K562 (cell line): Measurements from ENCODE around the gene COL11A2. TPM values are rescaled to one million over a fixed set of nuclear protein-coding genes. Genes with fewer than 3 reads are reported as not detected.
A peak's percentile ranks its signal among the peaks of the same experiment; 100 is the strongest.

Source experiments
- ATAC-seq: fragments of 200-7000 bp; cut with Tn5 transposase; 3 replicates; pipeline ENCODE4 v1.9.1; 2020; ENCODE audit warnings: moderate library complexity
- BruUV-seq: library from RNA; stranded (reverse); fragments of 400-500 nt; replicated peaks from 2 replicates; lab custom pipeline; 2021; lab: Mats Ljungman, UMichigan
- CTCF ChIA-PET: fragments of 300-600 bp; formaldehyde crosslinking; extraction: SDS; loops from one replicate; lab custom pipeline; 2021; ENCODE audit warnings: low intra/inter-chr PET ratio; lab: Yijun Ruan, JAX
- POLR2A ChIA-PET: fragments of 300-600, 350-650 bp; sonication (Branson Sonifier 250); formaldehyde crosslinking; extraction: SDS; loops from one replicate; lab custom pipeline; 2021; ENCODE audit warnings: antibody characterized with exemption, inconsistent platforms; lab: Yijun Ruan, JAX
- DNase-seq, 4 experiments: peaks; one replicate each; pipeline versions ENCODE4 v3.0.0 to v3.0.0-alpha.2; 2011 to 2018; ENCODE audit warnings: low spot score in 3 of 4, mixed read lengths in 3 of 4; ENCODE audit errors: extremely low read depth in 1 of 4
- FAIRE-seq: peaks from 2 replicates; lab custom pipeline; 2011; peaks lifted over from hg19 to GRCh38; lab: Jason Lieb, UNC
- H2AFZ ChIP-seq: 2 replicates; pipeline ENCODE4 v1.6.0; 2011; ENCODE audit warnings: low read depth, low read length, control low read depth, inconsistent platforms
- H3K27ac ChIP-seq: fragments of 200-600 bp; 3 replicates; pipeline ENCODE4 v1.8.0; 2011; ENCODE audit warnings: low read depth, mild to moderate bottlenecking, control low read depth, inconsistent platforms, low read length, moderate library complexity, mixed read lengths; ENCODE audit errors: extremely low read depth
- H3K27me3 ChIP-seq, 2 experiments: fragments of 300-600 bp in 1 of 2; 2 replicates in 1 of 2; 3 replicates in 1 of 2; pipeline versions ENCODE4 v1.6.0 to v1.8.0; 2011; ENCODE audit warnings: inconsistent platforms in 2 of 2, low read length in 2 of 2, mild to moderate bottlenecking in 1 of 2, mixed read lengths in 1 of 2, moderate library complexity in 1 of 2; ENCODE audit not compliant: control insufficient read depth in 2 of 2, insufficient read depth in 2 of 2
- H3K36me3 ChIP-seq: fragments of 300-600 bp; 3 replicates; pipeline ENCODE4 v1.8.0; 2011; ENCODE audit warnings: mild to moderate bottlenecking, low read length, inconsistent platforms; ENCODE audit not compliant: control insufficient read depth, insufficient read depth
- H3K4me1 ChIP-seq, 2 experiments: fragments of 200-600 bp in 1 of 2; replicated peaks in 1 of 2; 2 replicates in 1 of 2; 3 replicates in 1 of 2; pipeline versions ENCODE4 v1.5.1 to v1.8.0; 2011; ENCODE audit warnings: inconsistent platforms in 2 of 2, low read length in 2 of 2, mild to moderate bottlenecking in 1 of 2, mixed read lengths in 1 of 2, moderate library complexity in 1 of 2; ENCODE audit not compliant: control insufficient read depth in 2 of 2, insufficient read depth in 2 of 2
- H3K4me2 ChIP-seq: 2 replicates; pipeline ENCODE4 v1.6.1; 2011; ENCODE audit warnings: low read length, control low read depth, inconsistent platforms, mixed read lengths; ENCODE audit not compliant: insufficient read depth
- H3K4me3 ChIP-seq: fragments of 200-600 bp; sonication (generic), shearing (Covaris generic); 2 replicates; pipeline ENCODE4 v1.5.1; 2016; ENCODE audit warnings: control low read depth, inconsistent platforms
- H3K79me2 ChIP-seq: fragments of 200-600 bp; 3 replicates; pipeline ENCODE4 v1.8.0; 2011; ENCODE audit warnings: low read length, inconsistent platforms; ENCODE audit not compliant: control insufficient read depth, insufficient read depth
- H3K9ac ChIP-seq, 2 experiments: 2 replicates each; pipeline versions ENCODE4 v1.6.0 to v1.6.1; 2011; ENCODE audit warnings: low read depth in 2 of 2, low read length in 2 of 2, control low read depth in 1 of 2, inconsistent platforms in 1 of 2, mild to moderate bottlenecking in 1 of 2, mixed read lengths in 1 of 2; ENCODE audit not compliant: insufficient read depth in 1 of 2
- H3K9me1 ChIP-seq: one replicate; pipeline ENCODE4 v1.6.0; 2011; ENCODE audit warnings: inconsistent platforms, mild to moderate bottlenecking, low read length, moderate library complexity; ENCODE audit not compliant: control insufficient read depth, insufficient read depth
- H3K9me3 ChIP-seq: replicated peaks from 2 replicates; pipeline ENCODE4 v1.5.1; 2011; ENCODE audit warnings: low read depth, low read length, inconsistent platforms; ENCODE audit not compliant: control insufficient read depth, insufficient read depth
- H4K20me1 ChIP-seq: replicated peaks from 2 replicates; pipeline ENCODE4 v1.6.1; 2011; ENCODE audit warnings: low read length, inconsistent platforms, mixed read lengths; ENCODE audit not compliant: control insufficient read depth, insufficient read depth
- BRD4 ChIP-seq: fragments of 200-600 bp; sonication (generic); IDR thresholded peaks from 2 replicates; pipeline ENCODE4 v1.6.1; 2017; ENCODE audit warnings: inconsistent platforms
- CBFA2T3 ChIP-seq: fragments of 450-650 bp; IDR thresholded peaks from 2 replicates; pipeline ENCODE4 v1.6.1; 2017
- FOXP1 ChIP-seq: sonication (generic); formaldehyde crosslinking; IDR thresholded peaks from 2 replicates; pipeline ENCODE4 v1.8.0; 2022; ENCODE audit warnings: mild to moderate bottlenecking, missing genetic modification reagents
- FOXP4 ChIP-seq: sonication (generic); formaldehyde crosslinking; IDR thresholded peaks from 2 replicates; pipeline ENCODE4 v1.8.0; 2022; ENCODE audit warnings: mild to moderate bottlenecking, missing genetic modification reagents, borderline replicate concordance
- GABPB1 ChIP-seq: sonication (generic); formaldehyde crosslinking; IDR thresholded peaks from 2 replicates; pipeline ENCODE4 v1.8.0; 2022; ENCODE audit warnings: mild to moderate bottlenecking, missing genetic modification reagents
- MNT ChIP-seq, 2 experiments: fragments of 450-650 bp; conservative IDR thresholded peaks; 2 replicates each; pipeline ENCODE4 v1.6.1; 2017; ENCODE audit warnings: mild to moderate bottlenecking in 2 of 2, moderate library complexity in 2 of 2
- MXI1 ChIP-seq: IDR thresholded peaks from 2 replicates; pipeline ENCODE4 v1.6.1; 2011; ENCODE audit warnings: low read depth, mild to moderate bottlenecking, improper control_type of control experiment, low read length
- NBN ChIP-seq: fragments of 450-650 bp; IDR thresholded peaks from 2 replicates; pipeline ENCODE4 v1.6.1; 2016; ENCODE audit warnings: low read depth, mild to moderate bottlenecking
- SETDB1 ChIP-seq: IDR thresholded peaks from one replicate; pipeline ENCODE4 v1.6.1; 2012; ENCODE audit warnings: low read length, control low read depth, inconsistent platforms
- SUPT5H ChIP-seq: fragments of 450-650 bp; IDR thresholded peaks from 2 replicates; pipeline ENCODE4 v1.6.1; 2016
- TAF7 ChIP-seq: fragments of 450-650 bp; IDR thresholded peaks from 2 replicates; pipeline ENCODE4 v1.6.1; 2016; ENCODE audit warnings: missing genetic modification characterization, missing compliant biosample characterization
- TARDBP ChIP-seq: fragments of 450-650 bp; IDR thresholded peaks from 2 replicates; pipeline ENCODE4 v1.6.1; 2016
- XRCC5 ChIP-seq: fragments of 200-400 bp; formaldehyde crosslinking; IDR thresholded peaks from 2 replicates; pipeline ENCODE4 v1.6.1; 2017; ENCODE audit warnings: low read depth, mild to moderate bottlenecking, low read length
- ZNF133 ChIP-seq: fragments of 250-450 bp; sonication (Bioruptor Pico); IDR thresholded peaks from 2 replicates; pipeline ENCODE4 v1.4.0; 2020; ENCODE audit warnings: mild to moderate bottlenecking
- ZNF232 ChIP-seq: sonication (generic); formaldehyde crosslinking; IDR thresholded peaks from 2 replicates; pipeline ENCODE4 v1.8.0; 2022; ENCODE audit warnings: mild to moderate bottlenecking, missing genetic modification reagents
- WGBS: fragments of 100-300 bp; shearing (Covaris generic); methylation state at CpG from one replicate; pipeline ENCODE4 v1.1.6; 2016; ENCODE audit warnings: low coverage, mixed read lengths; ENCODE audit not compliant: insufficient coverage; ENCODE audit errors: missing lambda C conversion rate; 5-methylcytosine and 5-hydroxymethylcytosine counted together
- in situ Hi-C: fragments of 300-500 bp; cut with MboI; formaldehyde crosslinking; loops from 4 replicates; pipeline ENCODE4 v1.15.0; 2018; ENCODE audit warnings: inconsistent platforms, mixed read lengths
- intact Hi-C: fragments of 100-400 bp; cut with micrococcal nuclease; formaldehyde crosslinking; loops from 2 replicates; pipeline ENCODE4 v1.14.2; 2022
- polyA plus RNA-seq, 8 experiments: library from polyadenylated mRNA; depleted of rRNA in 4 of 8; stranded (reverse) in 5 of 8; unstranded in 3 of 8; fragments of >200 nt; fragmentation: Nextera tagmentation in 2 of 8; fragmentation: Illumina TruSeq in 1 of 8; extraction: Ambion mirVana in 2 of 8; extraction: Trizol in 1 of 8; gene quantifications; 2 replicates each; pipeline versions ENCODE4 v1.2.1 to v1.2.3, GENCODE V29; 2011 to 2014; ENCODE audit warnings: inconsistent platforms in 1 of 8, missing spikeins in 1 of 8
- total RNA-seq, 7 experiments: library from RNA; depleted of rRNA in 6 of 7; stranded (reverse); fragments of >200 nt in 6 of 7; fragmentation: Illumina TruSeq in 2 of 7; extraction: Trizol in 2 of 7; gene quantifications; 2 replicates each; pipeline versions ENCODE4 v1.2.1 to v1.2.3, GENCODE V29; 2011 to 2021; ENCODE audit warnings: low replicate concordance in 1 of 7
- TF ChIP-seq, protein P1 (sequence below): sonication (generic); formaldehyde crosslinking; IDR thresholded peaks from 2 replicates; pipeline ENCODE4 v1.8.1; 2023; ENCODE audit warnings: mild to moderate bottlenecking, missing genetic modification reagents

The COL11A2 gene
- total and polyA plus RNA-seq, 9 of the 15 experiments (the other 6 are each of a cell fraction or from before 2014, with no cell fraction given) = 0.04 to 0.35 (median 0.09) TPM; not detected in 1

- intact Hi-C loops = loop anchor here (2.0 to 5.0 kb wide), 4 partner anchors 48 to 1068 kb away; partner anchors contain the start of genes FKBPL and PHF1
- H3K9me1 ChIP-seq = peaks cover 3% of the 10 kb centered on the region
- CTCF ChIA-PET = interaction anchor here (0.7 to 1.1 kb wide), 2 partner anchors 48 to 288 kb away, joined by 3 to 4 read pairs; no protein-coding TSS in a partner anchor
- in situ Hi-C loops = no loop called here
- peak; percentile 74 for ATAC-seq
- H3K9ac ChIP-seq = peak within 1 kb of the TSS; percentile 97 to 100
- H3K79me2 ChIP-seq = peaks cover 74% of the 10 kb centered on the region
- peaks cover 51% of the 10 kb centered on the region for H3K36me3 ChIP-seq
- H4K20me1 ChIP-seq = peaks cover 22% of the 10 kb centered on the region
- H3K4me1 ChIP-seq = peaks cover 48 to 51% of the 10 kb centered on the region in 2 experiments; a peak in 4 of 5 replicates
- peak within 1 kb of the TSS; percentile 99 for H3K27ac ChIP-seq
- no TSS peak for BruUV-seq
- POLR2A ChIA-PET = interaction anchor here (1.0 to 1.4 kb wide), 3 partner anchors 8 to 228 kb away, joined by 3 to 5 read pairs (median 4); partner anchors contain the start of gene RING1
- peak; percentile 96 for FAIRE-seq
- peak within 1 kb of the TSS; percentile 100 for H3K4me2 ChIP-seq
- H3K9me3 ChIP-seq = no peaks in the 10 kb centered on the region
- peak; percentile 88 to 100 (median 94) for DNase-seq
- H3K4me3 ChIP-seq = peak within 1 kb of the TSS; percentile 65
- H2AFZ ChIP-seq = peak within 1 kb of the TSS; percentile 96
- under 1% methylated on average over 48 of the region's 68 CpGs for WGBS
- no peaks in the 10 kb centered on the region for H3K27me3 ChIP-seq
- TF ChIP-seq TAF7 (peak; percentile 99), ZNF232 (peak; percentile 90; the same call in 1 of the 2 replicates), XRCC5 (peak; percentile 63), CBFA2T3 (0 out of 2 replicates have a peak, but pooled peaks have one; percentile 34), BRD4 (peak; percentile 83; the same call in 1 of the 2 replicates), SUPT5H (peak; percentile 96), TARDBP (peak; percentile 65; the same call in 1 of the 2 replicates), FOXP1 (CRISPR knock-in tag) (peak; percentile 76; the same call in 1 of the 2 replicates), FOXP4 (CRISPR knock-in tag) (peak; percentile 96; the same call in 1 of the 2 replicates), SETDB1 (peak; percentile 84), MNT (conservative IDR thresholded peaks at IDR 0.05) (peak; percentile 91 to 92; a peak in 3 of 4 replicates), ZNF133 (CRISPR knock-in tag) (0 out of 2 replicates have a peak, but pooled peaks have one; percentile 40), NBN (peak; percentile 79; the same call in 1 of the 2 replicates), MXI1 (peak; percentile 78), GABPB1 (CRISPR knock-in tag) (peak; percentile 84)
- TF ChIP-seq, protein P1, sequence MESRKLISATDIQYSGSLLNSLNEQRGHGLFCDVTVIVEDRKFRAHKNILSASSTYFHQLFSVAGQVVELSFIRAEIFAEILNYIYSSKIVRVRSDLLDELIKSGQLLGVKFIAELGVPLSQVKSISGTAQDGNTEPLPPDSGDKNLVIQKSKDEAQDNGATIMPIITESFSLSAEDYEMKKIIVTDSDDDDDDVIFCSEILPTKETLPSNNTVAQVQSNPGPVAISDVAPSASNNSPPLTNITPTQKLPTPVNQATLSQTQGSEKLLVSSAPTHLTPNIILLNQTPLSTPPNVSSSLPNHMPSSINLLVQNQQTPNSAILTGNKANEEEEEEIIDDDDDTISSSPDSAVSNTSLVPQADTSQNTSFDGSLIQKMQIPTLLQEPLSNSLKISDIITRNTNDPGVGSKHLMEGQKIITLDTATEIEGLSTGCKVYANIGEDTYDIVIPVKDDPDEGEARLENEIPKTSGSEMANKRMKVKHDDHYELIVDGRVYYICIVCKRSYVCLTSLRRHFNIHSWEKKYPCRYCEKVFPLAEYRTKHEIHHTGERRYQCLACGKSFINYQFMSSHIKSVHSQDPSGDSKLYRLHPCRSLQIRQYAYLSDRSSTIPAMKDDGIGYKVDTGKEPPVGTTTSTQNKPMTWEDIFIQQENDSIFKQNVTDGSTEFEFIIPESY (CRISPR knock-in tag) = 0 out of 2 replicates have a peak, but pooled peaks have one; percentile 51
Observed at GRCh38 chr6:33200219-33201146, 8.2 kb upstream of the COL11A2 start, which contains the start of the genes RXRB and SLC39A7. Gene RXRB (minus strand): TSS chr6:33200665. CDS start chr6:33200476, 189 bp downstream. Gene SLC39A7 (plus strand): TSS chr6:33200867. CDS start chr6:33201246, 379 bp downstream.
